Endometrial microvascular endothelial cells (primary cell): ENCODE data around the gene SPRY4. TPM values are rescaled to one million over a fixed set of nuclear protein-coding genes. Genes with fewer than 3 reads are reported as not detected.

ENCODE experiments used
- in situ Hi-C: cut with HindIII; loops from 2 replicates; pipeline ENCODE4 v1.10.0; 2017; ENCODE audit warnings: low sequenced_read_pairs, low pct_unique_long_range_greater_than_20kb; ENCODE audit errors: inconsistent ontology term
- total RNA-seq: library from RNA; depleted of rRNA; stranded (reverse); fragments of >200 nt; gene quantifications from one replicate; pipeline ENCODE4 v1.2.3, GENCODE V29; 2015; ENCODE audit errors: inconsistent ontology term

SPRY4 gene
- total RNA-seq, 1 donor from 2014 or later: 19.8 TPM

GRCh38 chr5:142319560-142320429 is 5.0 kb downstream of the SPRY4 start:
- in situ Hi-C loops: loop anchor here (5.0 kb wide), 1 partner anchor 43 kb away; no protein-coding TSS in a partner anchor

GRCh38 chr5:142319105-142319504 is 5.7 kb downstream of the SPRY4 start:
- in situ Hi-C loops: loop anchor here (5.0 kb wide), 1 partner anchor 43 kb away; no protein-coding TSS in a partner anchor

- in situ Hi-C loops: loop anchor here (5.0 kb wide), 1 partner anchor 45 kb away; no protein-coding TSS in a partner anchor
These were observed 7.1 kb downstream of the SPRY4 start for GRCh38 chr5:142317753-142318152.

GRCh38 chr5:142317173-142317572 is 7.6 kb downstream of the SPRY4 start:
- in situ Hi-C loops: loop anchor here (5.0 kb wide), 1 partner anchor 45 kb away; no protein-coding TSS in a partner anchor

- in situ Hi-C loops: loop anchor here (5.0 kb wide), 1 partner anchor 46 kb away; no protein-coding TSS in a partner anchor
These were observed 8.1 kb downstream of the SPRY4 start for GRCh38 chr5:142316681-142317080.

- in situ Hi-C loops: loop anchor here (5.0 kb wide), 1 partner anchor 46 kb away; no protein-coding TSS in a partner anchor
These were observed 8.8 kb downstream of the SPRY4 start for GRCh38 chr5:142316051-142316450.

GRCh38 chr5:142315096-142315900 is 9.5 kb downstream of the SPRY4 start:
- in situ Hi-C loops: loop anchor here (5.0 kb wide), 1 partner anchor 47 kb away; no protein-coding TSS in a partner anchor

- in situ Hi-C loops: loop anchor here (5.0 kb wide), 1 partner anchor 48 kb away; no protein-coding TSS in a partner anchor
These were observed 10.2 kb downstream of the SPRY4 start for GRCh38 chr5:142314606-142315005.

GRCh38 chr5:142314109-142314508 is 10.7 kb downstream of the SPRY4 start:
- in situ Hi-C loops: no loop called here

- in situ Hi-C loops: no loop called here
These were observed 11.1 kb downstream of the SPRY4 start for GRCh38 chr5:142313682-142314081.

- in situ Hi-C loops: no loop called here
These were observed 11.5 kb downstream of the SPRY4 start for GRCh38 chr5:142313275-142313674.

- in situ Hi-C loops: no loop called here
These were observed 12.4 kb downstream of the SPRY4 start for GRCh38 chr5:142312399-142312798.

GRCh38 chr5:142311725-142312124 is 13.1 kb downstream of the SPRY4 start:
- in situ Hi-C loops: no loop called here

- in situ Hi-C loops: no loop called here
These were observed 14.0 kb downstream of the SPRY4 start for GRCh38 chr5:142310803-142311202.

- in situ Hi-C loops: no loop called here
These were observed 15.0 kb downstream of the SPRY4 start for GRCh38 chr5:142309747-142310318.

GRCh38 chr5:142308358-142308757 is 16.5 kb downstream of the SPRY4 start:
- in situ Hi-C loops: no loop called here

- in situ Hi-C loops: no loop called here
These were observed 17.5 kb downstream of the SPRY4 start for GRCh38 chr5:142307146-142307890.

GRCh38 chr5:142306077-142306502 is 18.7 kb downstream of the SPRY4 start:
- in situ Hi-C loops: no loop called here
